GM19395 (cell line): ENCODE measurements around the gene CELA2A.

Source experiments
- ATAC-seq: cut with Tn5 transposase; IDR thresholded peaks from one replicate; pipeline ENCODE4 v1.9.1; 2021; ENCODE audit warnings: mild to moderate bottlenecking, moderate library complexity; ENCODE audit not compliant: unreplicated experiment

CELA2A gene

GRCh38 chr1:15456313-15456954, at the start of gene CELA2A:
Gene CELA2A, plus strand, starts transcription at chr1:15456732. Its CDS starts 22 bp downstream, at chr1:15456754.
- ATAC-seq, result no peak

DNA sequence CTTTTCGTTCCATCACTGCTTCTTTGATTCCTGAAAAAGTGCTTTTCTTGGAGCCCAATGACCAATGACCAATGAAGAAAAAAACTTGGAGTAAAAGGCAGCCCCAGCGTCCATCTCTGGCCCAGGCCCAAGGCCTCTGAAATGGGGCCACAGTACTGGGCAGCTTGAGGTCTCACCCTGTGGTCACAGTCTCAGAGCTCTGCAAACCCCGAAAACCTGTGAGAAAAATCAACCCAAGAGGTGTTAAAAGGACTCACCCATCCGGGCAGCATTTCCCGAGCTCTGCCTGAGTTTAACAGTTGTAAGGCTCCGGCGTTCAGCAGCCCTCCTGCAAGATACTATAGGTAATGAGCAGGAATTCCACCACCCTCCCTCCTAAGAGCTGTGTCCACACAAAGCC, 49.0 kb upstream of the CELA2A start:
- ATAC-seq, result no peak

GRCh38 chr1:15408890-15409387, 47.6 kb upstream of the CELA2A start:
- no peak for ATAC-seq

DNA sequence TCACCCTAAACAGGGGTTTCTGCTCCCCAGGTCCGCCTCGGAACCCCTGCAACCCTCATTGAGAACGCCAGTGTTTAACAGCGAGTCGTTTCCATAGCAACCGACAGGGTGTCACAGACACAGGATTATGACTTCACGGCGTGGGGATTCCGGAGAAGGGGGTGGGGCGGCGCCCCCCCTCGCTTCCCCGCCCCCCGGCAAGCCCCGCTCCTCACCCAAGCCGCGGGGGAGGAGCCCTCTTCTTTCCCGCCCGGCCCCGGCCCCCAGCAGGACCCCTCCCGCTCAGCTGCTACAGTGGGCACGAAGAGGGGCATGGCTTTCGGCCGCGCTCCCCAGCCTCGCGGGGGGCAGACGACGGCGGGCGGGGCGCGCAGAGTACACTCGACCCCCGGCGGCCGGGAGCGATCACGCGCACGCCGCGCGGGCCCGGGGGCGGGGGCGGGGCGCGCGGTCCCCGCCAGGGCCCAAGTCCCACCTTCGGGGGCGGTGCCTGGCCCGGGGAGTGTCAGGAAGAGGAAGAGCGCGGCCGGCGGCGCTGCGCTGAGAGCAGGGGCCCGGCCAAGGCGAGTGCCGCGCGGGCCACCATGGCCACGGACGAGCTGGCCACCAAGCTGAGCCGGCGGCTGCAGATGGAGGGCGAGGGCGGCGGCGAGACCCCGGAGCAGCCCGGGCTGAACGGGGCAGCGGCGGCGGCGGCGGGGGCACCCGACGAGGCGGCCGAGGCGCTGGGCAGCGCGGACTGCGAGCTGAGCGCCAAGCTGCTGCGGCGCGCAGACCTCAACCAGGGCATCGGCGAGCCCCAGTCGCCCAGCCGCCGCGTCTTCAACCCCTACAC, 46.9 kb upstream of the CELA2A start, which contains the start of gene EFHD2:
Gene EFHD2 (plus strand): TSS at position 501 of the 835 bp plus-strand sequence. CDS start 84 bp downstream, at position 585.
- peak; percentile 79 for ATAC-seq

GRCh38 chr1:15410223-15410883, 46.2 kb upstream of the CELA2A start:
- no peak for ATAC-seq

- ATAC-seq, result no peak
These were observed 45.7 kb upstream of the CELA2A start for GRCh38 chr1:15410884-15411245.

GRCh38 chr1:15411593-15412137, 44.9 kb upstream of the CELA2A start:
- peak; percentile 65 for ATAC-seq

GRCh38 chr1:15412175-15412800, 44.2 kb upstream of the CELA2A start:
- ATAC-seq, result no peak

GRCh38 chr1:15412843-15413242, 43.7 kb upstream of the CELA2A start:
- ATAC-seq, result no peak

GRCh38 chr1:15413563-15414444, 42.7 kb upstream of the CELA2A start:
- no peak for ATAC-seq

- no peak for ATAC-seq
These were observed 42.0 kb upstream of the CELA2A start for GRCh38 chr1:15414445-15414983.

- ATAC-seq, result peak; percentile 57
These were observed 39.2 kb upstream of the CELA2A start for GRCh38 chr1:15417059-15417934.

DNA sequence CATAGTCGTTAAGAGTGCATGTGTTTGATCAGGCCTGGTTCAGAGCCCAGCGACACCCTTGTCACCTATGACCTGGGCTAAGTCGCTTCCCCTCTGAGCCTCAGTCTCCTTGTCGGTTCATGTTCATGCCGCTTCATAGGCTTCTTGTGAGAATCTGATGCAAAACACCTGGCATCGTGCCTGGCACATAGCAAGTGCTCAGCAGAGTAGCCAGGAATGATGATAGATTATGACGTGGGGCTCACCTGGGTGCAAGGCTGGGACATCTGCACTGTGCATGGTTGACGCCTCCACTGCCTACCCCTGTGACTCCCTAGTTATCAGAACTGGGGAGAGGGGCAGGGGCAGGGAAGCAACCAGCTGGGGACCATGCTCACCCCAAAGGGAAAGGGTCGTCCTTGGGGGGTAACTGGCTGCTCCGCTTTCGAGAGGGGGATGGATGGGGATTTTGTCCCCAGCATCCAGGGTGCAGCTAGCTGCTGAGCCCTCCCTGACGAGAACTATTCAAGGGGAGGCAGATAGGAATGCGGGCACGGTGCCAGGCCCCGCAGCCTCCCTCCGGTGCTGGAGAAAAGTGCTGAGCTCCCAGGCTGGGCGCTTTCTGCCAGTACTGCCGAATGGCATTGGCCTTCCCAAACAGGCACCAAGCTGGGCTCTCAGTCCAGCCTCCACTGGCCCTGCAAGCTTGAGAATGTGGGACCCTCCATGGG, 37.6 kb upstream of the CELA2A start:
- no peak for ATAC-seq

DNA sequence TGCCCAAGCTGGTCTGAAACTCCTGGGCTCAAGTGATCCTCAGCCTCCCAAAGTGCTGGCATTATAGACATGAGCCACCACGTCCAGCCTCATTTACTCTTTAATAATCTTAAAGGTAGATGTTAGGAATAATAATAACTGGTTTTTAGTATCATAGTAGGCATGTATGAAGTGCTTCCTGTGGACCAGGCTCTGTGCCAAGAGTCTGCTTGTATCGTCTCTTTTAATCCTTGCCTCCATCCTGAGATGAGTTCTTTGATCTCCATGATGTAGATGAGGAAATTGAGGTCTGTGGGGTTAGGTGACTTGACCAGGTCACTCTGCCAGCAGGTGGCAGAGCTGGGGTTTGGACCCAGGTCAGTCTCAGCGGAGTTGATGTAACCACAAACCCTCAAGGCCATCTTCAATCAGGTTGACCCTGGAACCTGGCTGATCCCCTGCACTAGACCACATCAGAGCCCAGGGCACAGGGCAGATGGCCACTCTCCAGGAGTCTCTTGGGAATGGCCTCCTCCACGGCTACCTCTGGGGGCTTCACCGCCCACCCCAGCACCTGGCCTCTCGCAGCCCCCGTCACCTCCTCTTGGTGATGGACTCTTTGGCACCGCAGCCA, 35.6 kb upstream of the CELA2A start:
- ATAC-seq, result no peak

DNA sequence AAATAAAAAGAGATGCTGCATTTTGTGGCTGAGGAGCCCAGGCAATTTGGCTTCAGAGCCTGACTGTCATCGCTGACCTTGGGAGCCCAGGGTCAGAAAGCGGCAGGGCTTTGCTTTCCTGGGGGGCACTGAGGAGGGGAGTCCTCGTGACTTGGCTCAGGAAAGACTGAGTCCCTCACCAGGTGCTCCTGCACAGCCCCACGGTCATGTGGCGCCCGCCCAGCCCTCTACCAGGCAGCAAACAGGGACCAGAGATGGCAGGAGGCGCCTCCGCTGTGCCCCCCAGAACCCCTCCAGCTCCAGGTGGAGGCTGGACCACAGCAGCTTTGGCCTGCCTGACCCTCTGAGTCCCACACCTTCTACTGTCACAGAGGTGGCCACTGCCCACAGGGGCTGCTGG, 33.7 kb upstream of the CELA2A start:
- no peak for ATAC-seq

DNA sequence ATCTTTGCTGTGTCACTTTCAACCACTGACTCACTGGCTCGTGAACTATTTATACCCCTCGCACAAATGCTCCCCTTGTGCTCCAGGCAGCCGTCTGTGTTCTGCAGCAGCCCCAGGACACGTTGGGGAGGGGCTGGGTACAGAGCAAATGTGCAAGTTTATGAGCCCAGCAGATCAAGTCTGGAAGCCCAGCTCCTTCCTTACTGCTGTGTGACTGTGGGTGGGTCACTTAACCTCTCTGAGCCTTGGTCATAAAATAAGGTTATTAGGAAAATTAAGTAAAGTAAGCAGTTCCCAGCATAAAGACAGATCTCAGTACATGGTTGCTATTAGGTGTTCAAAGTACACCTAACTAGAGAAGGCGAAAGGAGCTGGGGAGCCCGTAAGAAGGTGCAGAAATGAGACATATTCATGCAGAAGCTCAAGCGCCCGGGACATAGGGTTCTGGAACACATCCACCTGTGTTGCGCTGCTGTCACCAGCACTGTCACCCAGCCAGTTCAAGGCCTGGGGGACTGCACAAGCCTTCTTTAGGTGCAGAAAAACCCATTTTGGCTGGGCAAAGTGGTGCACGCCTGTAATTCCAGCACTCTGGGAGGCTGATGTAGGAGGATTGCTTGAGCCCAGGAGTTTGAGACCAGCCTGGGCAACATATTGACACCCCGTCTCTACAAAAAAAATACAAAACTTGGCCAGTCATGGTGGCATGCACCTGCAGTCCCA, 33.0 kb upstream of the CELA2A start:
- ATAC-seq, result no peak

DNA sequence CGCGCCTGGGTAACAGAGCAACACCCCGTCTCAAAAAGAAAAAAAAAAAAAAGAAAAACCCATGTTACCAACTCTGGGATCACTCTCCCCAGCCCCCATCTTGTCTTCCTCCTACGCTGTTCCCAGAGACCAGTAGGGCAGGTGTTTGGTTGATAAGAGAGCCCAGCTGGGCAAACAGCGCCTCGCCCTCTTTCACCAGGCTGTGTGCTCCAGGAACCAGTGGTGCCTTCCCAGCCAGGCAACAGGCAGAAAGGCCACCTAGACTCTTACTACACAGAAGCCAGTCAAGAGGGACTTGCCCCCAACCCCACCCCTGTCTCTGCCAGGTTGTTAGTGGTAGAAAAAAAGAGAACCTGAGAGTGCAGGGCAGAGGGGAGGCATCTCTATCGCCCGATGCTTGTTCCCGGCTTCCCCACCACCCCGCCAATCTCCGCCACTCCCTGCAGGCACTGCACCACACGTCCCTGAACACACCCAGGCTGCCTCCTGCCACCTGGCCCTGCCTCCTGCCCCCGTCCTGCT, 32.3 kb upstream of the CELA2A start:
- no peak for ATAC-seq
